Panc1 (cell line): ENCODE results near the gene SRMS. TPM values are rescaled to one million over a fixed set of nuclear protein-coding genes. Genes with fewer than 3 reads are reported as not detected.
A peak's percentile ranks its signal among the peaks of the same experiment; 100 is the strongest.
"Not testable (repeated sequence)": the region's sequence is repeated elsewhere in the genome, so short reads cannot be mapped to it uniquely, and the experiment has no call there.

Experiments
- ATAC-seq: fragments of 200-7000 bp; cut with Tn5 transposase; 2 replicates; pipeline ENCODE4 v1.9.1; 2020; ENCODE audit warnings: mild to moderate bottlenecking, moderate library complexity
- BruUV-seq: library from RNA; stranded (reverse); fragments of 400-500 nt; replicated peaks from 2 replicates; lab custom pipeline; 2021; lab: Mats Ljungman, UMichigan
- CTCF ChIA-PET: fragments of 300-600 bp; sonication (Branson Sonifier 250); formaldehyde crosslinking; loops from one replicate; lab custom pipeline; 2022; ENCODE audit warnings: antibody characterized with exemption; lab: Charles Lee
- POLR2A ChIA-PET: fragments of 300-600 bp; sonication (Branson Sonifier 250); formaldehyde crosslinking; loops from one replicate; lab custom pipeline; 2022; ENCODE audit warnings: antibody characterized with exemption; lab: Charles Lee
- DNase-seq: peaks from one replicate; pipeline ENCODE4 v3.0.0-alpha.2; 2010; ENCODE audit warnings: low read depth, low spot score
- H3K27ac ChIP-seq: 2 replicates; pipeline ENCODE4 v1.5.1; 2011; ENCODE audit warnings: mild to moderate bottlenecking, low read length, inconsistent platforms
- H3K27me3 ChIP-seq: fragments of 200-500 bp; sonication (Bioruptor generic); 2 replicates; pipeline ENCODE4 v1.6.0; 2014; ENCODE audit warnings: low read length, inconsistent platforms; ENCODE audit not compliant: control insufficient read depth, insufficient read depth
- H3K36me3 ChIP-seq: fragments of 200-500 bp; sonication (Bioruptor generic); 2 replicates; pipeline ENCODE4 v1.5.1; 2014; ENCODE audit warnings: inconsistent platforms, mild to moderate bottlenecking, low read length, moderate library complexity; ENCODE audit not compliant: control insufficient read depth, insufficient read depth
- H3K4me1 ChIP-seq: 2 replicates; pipeline ENCODE4 v1.5.1; 2011; ENCODE audit warnings: inconsistent platforms, mild to moderate bottlenecking, low read length, moderate library complexity; ENCODE audit not compliant: control insufficient read depth, insufficient read depth
- H3K4me3 ChIP-seq, 2 experiments: 2 replicates each; pipeline ENCODE4 v1.5.1; 2011 to 2012; ENCODE audit warnings: low read depth in 2 of 2, low read length in 2 of 2, mild to moderate bottlenecking in 2 of 2, inconsistent platforms in 1 of 2, moderate library complexity in 1 of 2
- H3K9me3 ChIP-seq: fragments of 200-500 bp; sonication (Bioruptor generic); 2 replicates; pipeline ENCODE4 v1.5.1; 2014; ENCODE audit warnings: low read depth, mild to moderate bottlenecking, inconsistent platforms, low read length, moderate library complexity; ENCODE audit not compliant: control insufficient read depth, insufficient read depth
- CTCF ChIP-seq: fragments of 450-650 bp; IDR thresholded peaks from 2 replicates; pipeline ENCODE4 v1.5.1; 2017; ENCODE audit warnings: mild to moderate bottlenecking
- POLR2AphosphoS5 ChIP-seq: IDR thresholded peaks from 2 replicates; pipeline ENCODE4 v1.6.1; 2012; ENCODE audit warnings: mild to moderate bottlenecking, low read depth, low read length, moderate library complexity
- SIN3A ChIP-seq: IDR thresholded peaks from 2 replicates; pipeline ENCODE4 v1.6.1; 2012; ENCODE audit warnings: low read depth, mild to moderate bottlenecking, low read length, moderate library complexity, borderline replicate concordance; ENCODE audit not compliant: insufficient read depth
- TCF7L2 ChIP-seq: IDR thresholded peaks from 2 replicates; pipeline ENCODE4 v1.6.1; 2011; ENCODE audit warnings: mild to moderate bottlenecking, low read depth, low read length, inconsistent platforms
- in situ Hi-C: cut with HindIII; loops from 2 replicates; pipeline ENCODE4 v1.10.0; 2016; ENCODE audit warnings: low sequenced_read_pairs, low pct_unique_long_range_greater_than_20kb
- intact Hi-C: fragments of 100-400 bp; cut with micrococcal nuclease; formaldehyde crosslinking; loops from one replicate; pipeline ENCODE4 v1.10.0; 2022; ENCODE audit not compliant: unreplicated experiment
- total RNA-seq: library from RNA; stranded (reverse); gene quantifications from one replicate; pipeline ENCODE4 v1.2.1, GENCODE V29; 2021; ENCODE audit not compliant: unreplicated experiment
- TF ChIP-seq, protein P1 (sequence below), 2 experiments: IDR thresholded peaks; 2 replicates each; pipeline ENCODE4 v1.6.1; 2011 to 2012; ENCODE audit warnings: low read depth in 2 of 2, control low read depth in 1 of 2, low read length in 1 of 2, mild to moderate bottlenecking in 1 of 2, moderate library complexity in 1 of 2; ENCODE audit not compliant: insufficient read depth in 1 of 2

The SRMS gene
- total RNA-seq, 1 experiment from 2014 or later, result not detected

- H3K4me1 ChIP-seq, result peaks cover 14% of the 10 kb centered on the region
- peaks cover 3% of the 10 kb centered on the region; the same call in 1 of the 2 replicates for H3K36me3 ChIP-seq
- no peaks in the 10 kb centered on the region for H3K27me3 ChIP-seq
- H3K9me3 ChIP-seq, result no peaks in the 10 kb centered on the region
- H3K4me3 ChIP-seq, result peak overlapping the region; percentile 64 to 84
- in situ Hi-C loops, result no loop called here
- peak overlapping the region; percentile 69 for H3K27ac ChIP-seq
- ChIA-PET POLR2A (no interaction called here), CTCF (no interaction called here)
- BruUV-seq, result TSS peak; percentile 67
- TF ChIP-seq CTCF (peak; percentile 36; the same call in 1 of the 2 replicates), SIN3A (no peak)
- DNase-seq (no peak), ATAC-seq (peak; percentile 43)
- intact Hi-C loops, result no loop called here
These were observed 25.5 kb upstream of the SRMS start for GRCh38 chr20:63572788-63573646.

DNA sequence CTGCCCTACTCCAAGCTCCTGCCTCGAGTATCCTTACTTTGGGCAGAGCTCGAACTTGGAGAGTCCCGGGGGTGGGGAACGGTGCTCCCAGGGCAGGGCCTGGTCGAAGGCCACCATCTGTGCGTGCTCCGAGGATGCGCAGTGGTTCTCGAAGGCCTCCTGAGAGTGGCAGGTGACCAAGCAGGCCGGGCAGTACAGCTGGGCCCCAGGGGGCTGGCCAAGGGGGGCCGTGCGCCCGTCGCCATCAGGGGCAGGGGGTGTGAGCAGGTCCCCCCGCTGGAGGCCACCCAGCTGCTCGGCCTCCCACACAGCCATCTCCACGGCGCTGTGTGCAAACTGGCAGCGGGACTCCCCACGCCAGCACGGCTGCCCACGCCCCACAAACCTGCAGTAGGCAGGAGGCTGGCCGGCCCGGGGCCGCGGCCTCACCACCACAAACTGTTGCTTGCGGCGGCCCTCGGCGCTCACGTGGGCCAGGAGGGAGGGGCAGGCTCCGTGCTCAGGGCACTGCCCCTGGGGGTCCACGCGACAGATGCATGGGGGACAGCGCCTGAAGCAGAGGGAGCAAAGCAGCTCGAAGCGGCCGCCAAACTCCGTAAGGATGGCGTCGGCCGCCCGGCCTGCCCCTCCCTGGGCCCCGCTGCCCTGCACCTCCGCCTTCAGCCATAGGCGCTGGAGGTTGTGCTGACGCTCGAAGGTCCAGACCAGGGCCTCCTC lies 24.7 kb upstream of the SRMS start:
- no peak overlapping the region for H3K27ac ChIP-seq
- BruUV-seq, result no TSS peak
- H3K27me3 ChIP-seq, result no peaks in the 10 kb centered on the region
- peaks cover 3% of the 10 kb centered on the region; the same call in 1 of the 2 replicates for H3K36me3 ChIP-seq
- peaks cover 14% of the 10 kb centered on the region for H3K4me1 ChIP-seq
- intact Hi-C loops (no loop called here), in situ Hi-C loops (no loop called here)
- TF ChIP-seq POLR2AphosphoS5 (no peak), SIN3A (no peak), TCF7L2 (no peak), CTCF (no peak)
- TF ChIP-seq, protein P1, sequence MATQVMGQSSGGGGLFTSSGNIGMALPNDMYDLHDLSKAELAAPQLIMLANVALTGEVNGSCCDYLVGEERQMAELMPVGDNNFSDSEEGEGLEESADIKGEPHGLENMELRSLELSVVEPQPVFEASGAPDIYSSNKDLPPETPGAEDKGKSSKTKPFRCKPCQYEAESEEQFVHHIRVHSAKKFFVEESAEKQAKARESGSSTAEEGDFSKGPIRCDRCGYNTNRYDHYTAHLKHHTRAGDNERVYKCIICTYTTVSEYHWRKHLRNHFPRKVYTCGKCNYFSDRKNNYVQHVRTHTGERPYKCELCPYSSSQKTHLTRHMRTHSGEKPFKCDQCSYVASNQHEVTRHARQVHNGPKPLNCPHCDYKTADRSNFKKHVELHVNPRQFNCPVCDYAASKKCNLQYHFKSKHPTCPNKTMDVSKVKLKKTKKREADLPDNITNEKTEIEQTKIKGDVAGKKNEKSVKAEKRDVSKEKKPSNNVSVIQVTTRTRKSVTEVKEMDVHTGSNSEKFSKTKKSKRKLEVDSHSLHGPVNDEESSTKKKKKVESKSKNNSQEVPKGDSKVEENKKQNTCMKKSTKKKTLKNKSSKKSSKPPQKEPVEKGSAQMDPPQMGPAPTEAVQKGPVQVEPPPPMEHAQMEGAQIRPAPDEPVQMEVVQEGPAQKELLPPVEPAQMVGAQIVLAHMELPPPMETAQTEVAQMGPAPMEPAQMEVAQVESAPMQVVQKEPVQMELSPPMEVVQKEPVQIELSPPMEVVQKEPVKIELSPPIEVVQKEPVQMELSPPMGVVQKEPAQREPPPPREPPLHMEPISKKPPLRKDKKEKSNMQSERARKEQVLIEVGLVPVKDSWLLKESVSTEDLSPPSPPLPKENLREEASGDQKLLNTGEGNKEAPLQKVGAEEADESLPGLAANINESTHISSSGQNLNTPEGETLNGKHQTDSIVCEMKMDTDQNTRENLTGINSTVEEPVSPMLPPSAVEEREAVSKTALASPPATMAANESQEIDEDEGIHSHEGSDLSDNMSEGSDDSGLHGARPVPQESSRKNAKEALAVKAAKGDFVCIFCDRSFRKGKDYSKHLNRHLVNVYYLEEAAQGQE (IDR thresholded peaks at IDR 0.05; ENCODE audit: insufficient read depth in 1 of 2, low read depth in 2 of 2, low read length in 1 of 2), result no peak
- H3K4me3 ChIP-seq, result no peak overlapping the region
- ChIA-PET POLR2A (no interaction called here), CTCF (no interaction called here)
- DNase-seq, result no peak
- H3K9me3 ChIP-seq, result no peaks in the 10 kb centered on the region
- no peak for ATAC-seq

DNA sequence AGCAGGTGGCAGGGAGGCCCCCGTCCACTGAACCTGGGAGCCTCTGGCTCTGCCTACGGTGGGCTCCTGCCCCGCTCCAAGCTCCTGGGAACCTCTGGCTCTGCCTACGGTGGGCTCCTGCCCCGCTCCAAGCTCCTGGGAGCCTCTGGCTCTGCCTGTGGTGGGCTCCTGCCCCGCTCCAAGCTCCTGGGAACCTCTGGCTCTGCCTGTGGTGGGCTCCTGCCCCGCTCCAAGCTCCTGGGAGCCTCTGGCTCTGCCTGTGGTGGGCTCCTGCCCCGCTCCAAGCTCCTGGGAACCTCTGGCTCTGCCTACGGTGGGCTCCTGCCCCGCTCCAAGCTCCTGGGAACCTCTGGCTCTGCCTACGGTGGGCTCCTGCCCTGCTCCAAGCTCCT lies 23.5 kb upstream of the SRMS start:
- H3K27me3 ChIP-seq, CTCF ChIA-PET, H3K4me3 ChIP-seq, DNase-seq, POLR2A ChIA-PET, H3K9me3 ChIP-seq, intact Hi-C loops, H3K36me3 ChIP-seq, H3K27ac ChIP-seq, ATAC-seq, BruUV-seq, in situ Hi-C loops: not testable (repeated sequence)
- H3K4me1 ChIP-seq, result peaks cover 14% of the 10 kb centered on the region
